LNCaP clone FGC (cell line): Measurements from ENCODE around the gene NGEF.

ENCODE experiments used
- DNase-seq: peaks from one replicate; pipeline ENCODE4 v3.0.0-alpha.2; 2011; ENCODE audit warnings: low read depth
- H3K4me3 ChIP-seq: 2 replicates; pipeline ENCODE4 v1.5.1; 2011; ENCODE audit warnings: mild to moderate bottlenecking, low read depth, low read length, control low read depth
- TF ChIP-seq, protein P1 (sequence below): IDR thresholded peaks from 2 replicates; pipeline ENCODE4 v1.5.1; 2012; ENCODE audit warnings: mild to moderate bottlenecking; ENCODE audit not compliant: control insufficient read depth, insufficient read depth; ENCODE audit errors: extremely low read depth

Gene NGEF

DNA sequence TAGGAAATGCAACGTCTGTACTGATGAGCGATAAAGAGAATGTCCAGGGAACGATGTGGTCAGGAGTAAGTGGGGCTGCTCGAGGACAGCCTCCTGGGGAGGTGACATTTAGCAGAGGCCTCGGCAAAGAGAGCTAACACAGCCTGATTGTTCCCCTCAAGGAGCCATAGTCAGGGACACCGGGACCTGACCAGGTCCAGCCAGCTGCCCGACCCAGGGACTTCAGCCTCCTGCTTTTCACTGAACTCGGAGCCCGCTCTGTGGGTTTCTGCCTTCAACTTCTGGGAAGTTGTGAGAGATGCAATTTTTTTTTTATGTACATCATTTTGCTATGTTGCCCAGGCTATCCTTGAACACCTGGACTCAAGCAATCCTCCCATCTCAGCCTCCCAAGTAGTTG is 29.5 kb upstream of the NGEF start:
- TF ChIP-seq, protein P1, sequence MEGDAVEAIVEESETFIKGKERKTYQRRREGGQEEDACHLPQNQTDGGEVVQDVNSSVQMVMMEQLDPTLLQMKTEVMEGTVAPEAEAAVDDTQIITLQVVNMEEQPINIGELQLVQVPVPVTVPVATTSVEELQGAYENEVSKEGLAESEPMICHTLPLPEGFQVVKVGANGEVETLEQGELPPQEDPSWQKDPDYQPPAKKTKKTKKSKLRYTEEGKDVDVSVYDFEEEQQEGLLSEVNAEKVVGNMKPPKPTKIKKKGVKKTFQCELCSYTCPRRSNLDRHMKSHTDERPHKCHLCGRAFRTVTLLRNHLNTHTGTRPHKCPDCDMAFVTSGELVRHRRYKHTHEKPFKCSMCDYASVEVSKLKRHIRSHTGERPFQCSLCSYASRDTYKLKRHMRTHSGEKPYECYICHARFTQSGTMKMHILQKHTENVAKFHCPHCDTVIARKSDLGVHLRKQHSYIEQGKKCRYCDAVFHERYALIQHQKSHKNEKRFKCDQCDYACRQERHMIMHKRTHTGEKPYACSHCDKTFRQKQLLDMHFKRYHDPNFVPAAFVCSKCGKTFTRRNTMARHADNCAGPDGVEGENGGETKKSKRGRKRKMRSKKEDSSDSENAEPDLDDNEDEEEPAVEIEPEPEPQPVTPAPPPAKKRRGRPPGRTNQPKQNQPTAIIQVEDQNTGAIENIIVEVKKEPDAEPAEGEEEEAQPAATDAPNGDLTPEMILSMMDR, result no peak
- no peak overlapping the region for H3K4me3 ChIP-seq
- DNase-seq, result no peak

DNA sequence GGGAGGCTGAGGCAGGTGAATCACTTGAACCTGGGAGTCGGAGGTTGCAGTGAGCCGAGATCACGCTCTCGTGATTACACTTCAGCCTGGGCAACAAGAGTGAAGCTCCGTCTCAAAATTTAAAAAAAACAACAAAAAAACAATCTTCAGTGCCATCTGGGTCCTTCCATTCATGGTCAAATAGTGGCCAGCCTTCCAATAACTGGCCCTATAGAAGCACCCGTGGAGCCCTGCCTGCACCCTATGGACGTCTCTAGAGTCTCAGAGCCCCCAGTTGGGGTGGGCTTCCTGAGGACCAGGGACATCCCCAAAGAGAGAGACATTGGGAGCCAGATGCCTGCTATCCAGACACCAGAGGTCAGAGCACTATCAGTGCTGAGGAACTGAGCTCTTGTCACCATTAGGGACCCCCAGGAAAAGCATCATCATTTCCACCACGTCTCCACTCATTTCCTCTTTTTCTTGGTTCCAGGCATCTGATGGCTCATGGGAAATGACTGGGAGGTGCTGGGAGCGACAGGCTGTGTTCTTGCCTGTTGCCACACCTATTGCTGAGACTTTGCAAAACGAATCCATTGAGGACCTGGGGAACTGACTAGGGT is 28.8 kb upstream of the NGEF start:
- H3K4me3 ChIP-seq, result no peak overlapping the region
- DNase-seq, result no peak
- TF ChIP-seq, protein P1, result no peak

DNA sequence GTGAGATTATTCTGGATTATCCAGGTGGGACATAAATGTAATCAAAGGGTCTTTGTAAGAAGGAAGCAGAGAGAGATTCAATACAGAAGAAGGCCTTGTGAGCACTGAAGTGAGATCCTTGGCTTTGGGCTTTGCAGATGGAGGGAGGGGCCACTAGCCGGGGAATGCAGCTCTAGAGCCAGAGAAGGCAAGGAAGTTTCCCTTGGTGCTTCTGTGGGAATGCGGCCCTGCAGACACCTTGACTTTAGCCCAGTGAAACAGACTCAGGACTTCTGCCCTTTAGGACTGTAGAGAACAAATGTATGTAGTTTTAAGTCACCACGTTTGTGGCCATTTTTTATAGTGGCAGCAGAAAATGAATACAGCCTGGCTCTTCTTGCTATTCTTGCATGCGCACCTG is 27.5 kb upstream of the NGEF start:
- TF ChIP-seq, protein P1, result no peak
- DNase-seq, result no peak
- no peak overlapping the region for H3K4me3 ChIP-seq

DNA sequence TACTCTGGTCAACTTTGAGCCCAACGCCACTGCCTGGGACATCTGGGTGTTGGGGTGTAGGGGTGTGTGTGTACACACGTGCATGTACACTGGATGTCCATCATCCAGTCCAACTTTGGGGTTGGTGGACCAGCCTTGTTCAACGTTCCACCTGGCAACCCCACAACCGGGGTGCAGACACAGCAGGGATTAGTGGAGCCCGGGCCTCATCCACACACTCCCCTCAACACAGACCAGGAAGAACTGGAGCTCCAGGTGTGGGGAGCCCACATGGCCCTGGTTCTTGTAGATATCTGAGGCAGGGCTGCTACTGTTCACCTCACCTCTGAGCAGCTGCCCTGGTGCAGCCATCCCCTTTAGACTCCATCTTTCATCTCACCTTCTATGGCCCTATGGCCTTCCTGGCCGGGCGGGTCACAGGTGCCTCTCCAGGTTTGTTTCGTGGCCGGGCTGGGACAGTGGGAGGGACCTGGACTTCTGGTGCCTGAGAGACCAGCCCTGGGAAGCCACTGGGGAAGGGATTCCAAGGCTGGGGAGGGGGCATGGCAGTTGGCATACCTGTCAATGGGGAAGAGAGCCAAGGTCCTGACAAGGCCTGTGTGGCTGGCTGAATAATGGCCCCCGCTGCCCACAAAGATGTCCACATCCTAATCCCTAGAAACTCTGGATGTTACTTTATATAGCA is 26.9 kb upstream of the NGEF start:
- DNase-seq, result no peak
- no peak overlapping the region for H3K4me3 ChIP-seq
- TF ChIP-seq, protein P1, result no peak

DNA sequence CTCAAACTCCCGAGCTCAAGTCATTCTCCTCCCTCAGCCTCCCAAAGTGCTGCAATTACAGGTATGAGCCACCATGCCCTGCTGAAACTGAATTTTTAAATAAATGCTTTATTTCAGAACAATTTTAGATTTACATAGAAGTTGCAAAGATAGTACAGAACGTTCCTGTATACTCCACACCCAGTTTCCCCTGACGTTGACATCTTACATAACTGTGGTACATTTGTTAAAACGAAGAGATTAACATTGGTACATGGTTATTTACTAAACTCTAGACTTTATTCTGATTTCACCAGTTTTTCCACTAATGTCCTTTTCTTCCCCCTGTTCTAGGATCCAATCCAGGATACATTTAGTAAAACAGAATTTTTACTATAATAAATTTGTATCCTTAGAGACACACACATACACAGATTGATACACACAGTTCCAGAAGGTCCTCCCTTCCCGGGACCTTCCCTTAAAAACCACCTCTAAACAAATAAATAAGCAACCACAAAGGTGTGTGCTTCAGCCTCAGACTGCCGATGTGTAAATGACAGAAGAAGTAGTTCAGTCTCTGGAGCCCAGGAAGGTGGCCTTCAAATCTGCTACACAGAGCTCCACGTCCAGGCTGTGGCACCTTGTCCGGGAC is 26.3 kb upstream of the NGEF start:
- TF ChIP-seq, protein P1, result no peak
- DNase-seq, result no peak
- H3K4me3 ChIP-seq, result no peak overlapping the region

DNA sequence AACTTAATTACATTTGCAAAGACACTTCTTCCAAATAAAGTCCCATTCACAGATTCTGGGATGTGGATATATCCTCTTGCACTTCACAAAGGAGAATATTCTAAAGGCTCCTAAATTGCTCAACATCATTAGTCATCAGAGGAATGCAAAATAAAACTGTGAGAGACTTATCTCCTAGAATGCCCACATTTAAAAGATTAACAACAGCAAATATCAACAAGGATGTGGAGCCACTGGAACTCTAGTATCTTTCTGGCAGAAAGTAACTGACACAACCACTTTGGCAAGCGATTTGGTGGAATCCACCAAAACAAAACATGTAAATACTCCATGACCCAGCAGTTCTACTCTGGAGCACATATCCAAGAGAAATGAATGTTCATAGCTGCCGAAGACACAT is 24.0 kb upstream of the NGEF start:
- no peak overlapping the region for H3K4me3 ChIP-seq
- TF ChIP-seq, protein P1, result no peak
- no peak for DNase-seq
